IMR-90 (cell line): Measurements from ENCODE around the gene CYP21A2. TPM values are rescaled to one million over a fixed set of nuclear protein-coding genes. Genes with fewer than 3 reads are reported as not detected.
"Not testable (repeated sequence)": the region's sequence is repeated elsewhere in the genome, so short reads cannot be mapped to it uniquely, and the experiment has no call there.

Experiments used
- ATAC-seq: fragments of 200-7000 bp; cut with Tn5 transposase; 2 replicates; pipeline ENCODE4 v1.9.1; 2020; ENCODE audit warnings: low read depth, mild to moderate bottlenecking, moderate library complexity
- BruUV-seq: library from RNA; stranded (reverse); fragments of 400-500 nt; replicated peaks from 2 replicates; lab custom pipeline; 2021; lab: Mats Ljungman, UMichigan
- CTCF ChIA-PET: fragments of 300-600 bp; formaldehyde crosslinking; extraction: SDS; loops from one replicate; lab custom pipeline; 2021; ENCODE audit warnings: antibody characterized with exemption; lab: Yijun Ruan, JAX
- POLR2A ChIA-PET: fragments of 300-600 bp; sonication (Branson Sonifier 250); formaldehyde crosslinking; loops from one replicate; lab custom pipeline; 2022; ENCODE audit warnings: antibody characterized with exemption; ENCODE audit not compliant: unreplicated experiment; lab: Charles Lee
- DNase-seq: peaks from one replicate; pipeline ENCODE4 v3.0.0; 2013
- H2AFZ ChIP-seq: replicated peaks from 2 replicates; pipeline ENCODE3; 2013; ENCODE audit warnings: low read length, mild to moderate bottlenecking; ENCODE audit not compliant: poor library complexity
- H2AK5ac ChIP-seq: 2 replicates; pipeline ENCODE4 v1.6.1; 2013; ENCODE audit warnings: low read depth, low read length, inconsistent platforms
- H2AK9ac ChIP-seq: replicated peaks from 2 replicates; pipeline ENCODE3; 2013; ENCODE audit warnings: mild to moderate bottlenecking, low read depth, low read length, moderate library complexity; ENCODE audit not compliant: poor library complexity
- H2BK120ac ChIP-seq: 2 replicates; pipeline ENCODE4 v1.6.1; 2013; ENCODE audit warnings: low read depth, low read length, inconsistent platforms
- H2BK15ac ChIP-seq: 3 replicates; pipeline ENCODE4 v1.6.1; 2013; ENCODE audit warnings: low read depth, low read length, inconsistent platforms
- H2BK20ac ChIP-seq: 2 replicates; pipeline ENCODE4 v1.6.1; 2013; ENCODE audit warnings: low read depth, mild to moderate bottlenecking, inconsistent platforms, low read length, moderate library complexity
- H2BK5ac ChIP-seq: 2 replicates; pipeline ENCODE4 v1.6.1; 2013; ENCODE audit warnings: mild to moderate bottlenecking, low read depth, low read length, inconsistent platforms; ENCODE audit not compliant: poor library complexity, severe bottlenecking
- H3K14ac ChIP-seq: replicated peaks from 2 replicates; pipeline ENCODE4 v1.6.1; 2013; ENCODE audit warnings: low read depth, low read length, inconsistent platforms
- H3K18ac ChIP-seq: 2 replicates; pipeline ENCODE4 v1.6.1; 2013; ENCODE audit warnings: low read depth, low read length, control low read depth
- H3K23ac ChIP-seq: 2 replicates; pipeline ENCODE4 v1.6.1; 2013; ENCODE audit warnings: low read depth, low read length, inconsistent platforms
- H3K27ac ChIP-seq: 2 replicates; pipeline ENCODE4 v1.5.1; 2013; ENCODE audit warnings: mild to moderate bottlenecking, control low read depth, low read length; ENCODE audit not compliant: insufficient read depth
- H3K27me3 ChIP-seq: 2 replicates; pipeline ENCODE4 v1.6.1; 2013; ENCODE audit warnings: low read length; ENCODE audit not compliant: control insufficient read depth, insufficient read depth
- H3K36me3 ChIP-seq: 2 replicates; pipeline ENCODE4 v1.6.1; 2013; ENCODE audit warnings: low read length, mixed read lengths; ENCODE audit not compliant: control insufficient read depth, insufficient read depth
- H3K4ac ChIP-seq: 2 replicates; pipeline ENCODE4 v1.6.1; 2013; ENCODE audit warnings: low read depth, low read length, inconsistent platforms
- H3K4me1 ChIP-seq: 2 replicates; pipeline ENCODE4 v1.6.1; 2013; ENCODE audit warnings: low read length, mixed read lengths; ENCODE audit not compliant: control insufficient read depth, insufficient read depth
- H3K4me2 ChIP-seq: 2 replicates; pipeline ENCODE4 v1.6.1; 2013; ENCODE audit warnings: low read depth, mild to moderate bottlenecking, control low read depth, low read length, moderate library complexity
- H3K4me3 ChIP-seq: 2 replicates; pipeline ENCODE4 v1.5.1; 2013; ENCODE audit warnings: low read depth, mild to moderate bottlenecking, control low read depth, low read length, moderate library complexity; ENCODE audit not compliant: insufficient read depth
- H3K56ac ChIP-seq: 2 replicates; pipeline ENCODE4 v1.6.1; 2013; ENCODE audit warnings: low read length, inconsistent platforms; ENCODE audit not compliant: insufficient read depth; ENCODE audit errors: extremely low read depth
- H3K79me1 ChIP-seq, 2 experiments: 2 replicates each; pipeline ENCODE4 v1.6.1; 2013; ENCODE audit warnings: low read length in 2 of 2, inconsistent platforms in 1 of 2, low read depth in 1 of 2
- H3K9ac ChIP-seq: 2 replicates; pipeline ENCODE4 v1.6.1; 2013; ENCODE audit warnings: low read depth, low read length, control low read depth
- H3K9me1 ChIP-seq: 2 replicates; pipeline ENCODE4 v1.6.1; 2013; ENCODE audit warnings: low read length, inconsistent platforms; ENCODE audit not compliant: insufficient read depth
- H3K9me3 ChIP-seq: 2 replicates; pipeline ENCODE4 v1.6.1; 2013; ENCODE audit warnings: low read length; ENCODE audit not compliant: control insufficient read depth, insufficient read depth
- H4K20me1 ChIP-seq: 2 replicates; pipeline ENCODE4 v1.6.1; 2013; ENCODE audit warnings: low read length, inconsistent platforms; ENCODE audit not compliant: insufficient read depth
- H4K5ac ChIP-seq: 2 replicates; pipeline ENCODE4 v1.6.1; 2013; ENCODE audit warnings: mild to moderate bottlenecking, low read depth, low read length, control low read depth
- H4K8ac ChIP-seq, 2 experiments: 2 replicates each; pipeline ENCODE4 v1.6.1; 2013; ENCODE audit warnings: low read depth in 2 of 2, low read length in 2 of 2, control low read depth in 1 of 2, inconsistent platforms in 1 of 2
- H4K91ac ChIP-seq: 2 replicates; pipeline ENCODE4 v1.6.1; 2013; ENCODE audit warnings: low read depth, low read length, inconsistent platforms; ENCODE audit not compliant: insufficient read depth
- WGBS, 2 experiments: methylation state at CpG; one replicate each; pipeline versions ENCODE4 v1.1.5 to v1.1.7; 2013; ENCODE audit warnings: missing lambda C conversion rate in 2 of 2; ENCODE audit not compliant: insufficient read length in 1 of 2; ENCODE audit errors: extremely low coverage in 2 of 2; 5-methylcytosine and 5-hydroxymethylcytosine counted together
- dilution Hi-C: fragments of 300-500 bp; cut with HindIII; formaldehyde crosslinking; loops from one replicate; pipeline ENCODE4 v1.14.3; 2018; ENCODE audit warnings: low sequenced_read_pairs; ENCODE audit not compliant: unreplicated experiment
- in situ Hi-C: fragments of 300-500 bp; cut with MboI; formaldehyde crosslinking; loops from 3 replicates; pipeline ENCODE4 v1.14.3; 2019; ENCODE audit warnings: low sequenced_read_pairs, inconsistent platforms, mixed read lengths
- intact Hi-C: fragments of 100-400 bp; cut with micrococcal nuclease; formaldehyde crosslinking; loops from 2 replicates; pipeline ENCODE4 v1.10.0; 2022
- polyA plus RNA-seq, 3 experiments: library from polyadenylated mRNA; depleted of rRNA; stranded (reverse); fragments of >200 nt; gene quantifications; 2 replicates each; pipeline ENCODE4 v1.2.3, GENCODE V29; 2012; ENCODE audit warnings: low replicate concordance in 1 of 3
- total RNA-seq: library from RNA; depleted of rRNA; stranded (reverse); fragments of >200 nt; gene quantifications from 2 replicates; pipeline ENCODE4 v1.2.3, GENCODE V29; 2012

The CYP21A2 gene
- total and polyA plus RNA-seq, 2 of the 4 experiments (the other 2 are of a cell fraction), result 0.03 TPM; not detected in 1

DNA sequence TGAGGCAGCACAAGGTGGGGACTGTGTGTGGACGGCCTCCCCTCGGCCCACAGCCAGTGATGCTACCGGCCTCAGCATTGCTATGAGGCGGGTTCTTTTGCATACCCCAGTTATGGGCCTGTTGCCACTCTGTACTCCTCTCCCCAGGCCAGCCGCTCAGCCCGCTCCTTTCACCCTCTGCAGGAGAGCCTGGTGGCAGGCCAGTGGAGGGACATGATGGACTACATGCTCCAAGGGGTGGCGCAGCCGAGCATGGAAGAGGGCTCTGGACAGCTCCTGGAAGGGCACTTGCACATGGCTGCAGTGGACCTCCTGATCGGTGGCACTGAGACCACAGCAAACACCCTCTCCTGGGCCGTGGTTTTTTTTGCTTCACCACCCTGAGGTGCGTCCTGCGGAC, 31.1 kb upstream of the CYP21A2 start:
- H3K23ac ChIP-seq, DNase-seq, H3K56ac ChIP-seq, H3K9ac ChIP-seq, H2BK15ac ChIP-seq, H4K91ac ChIP-seq, H4K20me1 ChIP-seq, H2BK120ac ChIP-seq, H2AK5ac ChIP-seq, H3K9me1 ChIP-seq, H2AK9ac ChIP-seq, CTCF ChIA-PET, H3K9me3 ChIP-seq, H3K4me2 ChIP-seq, H4K8ac ChIP-seq, H2BK5ac ChIP-seq, H3K4me1 ChIP-seq, H3K18ac ChIP-seq, H3K27me3 ChIP-seq, H4K5ac ChIP-seq, H3K4ac ChIP-seq, in situ Hi-C loops, BruUV-seq, H3K79me1 ChIP-seq, dilution Hi-C loops, POLR2A ChIA-PET, intact Hi-C loops, H2AFZ ChIP-seq, ATAC-seq, H3K36me3 ChIP-seq, H3K4me3 ChIP-seq, H3K27ac ChIP-seq, H2BK20ac ChIP-seq, H3K14ac ChIP-seq: not testable (repeated sequence)
- 58% methylated on average over 4 of the region's 12 CpGs; no CpG with 5 or more reads in 1 of the 2 experiments for WGBS, 2 experiments

GRCh38 chr6:32008037-32008436, 30.2 kb upstream of the CYP21A2 start:
- H3K36me3 ChIP-seq, H4K8ac ChIP-seq, H3K14ac ChIP-seq, DNase-seq, POLR2A ChIA-PET, H3K4ac ChIP-seq, H3K79me1 ChIP-seq, H3K18ac ChIP-seq, H3K9ac ChIP-seq, H3K4me1 ChIP-seq, H2AK5ac ChIP-seq, H3K56ac ChIP-seq, H3K23ac ChIP-seq, H3K9me1 ChIP-seq, H3K9me3 ChIP-seq, CTCF ChIA-PET, in situ Hi-C loops, H4K20me1 ChIP-seq, BruUV-seq, H2BK120ac ChIP-seq, H2AFZ ChIP-seq, H3K4me3 ChIP-seq, dilution Hi-C loops, intact Hi-C loops, H2BK15ac ChIP-seq, H3K27me3 ChIP-seq, H4K5ac ChIP-seq, H2BK5ac ChIP-seq, ATAC-seq, H3K27ac ChIP-seq, H2BK20ac ChIP-seq, H2AK9ac ChIP-seq, H3K4me2 ChIP-seq, H4K91ac ChIP-seq: not testable (repeated sequence)
- no CpG with 5 or more reads among the region's 24 CpGs for WGBS, 2 experiments
